Measurements from ENCODE around the gene WDR27.

DNA sequence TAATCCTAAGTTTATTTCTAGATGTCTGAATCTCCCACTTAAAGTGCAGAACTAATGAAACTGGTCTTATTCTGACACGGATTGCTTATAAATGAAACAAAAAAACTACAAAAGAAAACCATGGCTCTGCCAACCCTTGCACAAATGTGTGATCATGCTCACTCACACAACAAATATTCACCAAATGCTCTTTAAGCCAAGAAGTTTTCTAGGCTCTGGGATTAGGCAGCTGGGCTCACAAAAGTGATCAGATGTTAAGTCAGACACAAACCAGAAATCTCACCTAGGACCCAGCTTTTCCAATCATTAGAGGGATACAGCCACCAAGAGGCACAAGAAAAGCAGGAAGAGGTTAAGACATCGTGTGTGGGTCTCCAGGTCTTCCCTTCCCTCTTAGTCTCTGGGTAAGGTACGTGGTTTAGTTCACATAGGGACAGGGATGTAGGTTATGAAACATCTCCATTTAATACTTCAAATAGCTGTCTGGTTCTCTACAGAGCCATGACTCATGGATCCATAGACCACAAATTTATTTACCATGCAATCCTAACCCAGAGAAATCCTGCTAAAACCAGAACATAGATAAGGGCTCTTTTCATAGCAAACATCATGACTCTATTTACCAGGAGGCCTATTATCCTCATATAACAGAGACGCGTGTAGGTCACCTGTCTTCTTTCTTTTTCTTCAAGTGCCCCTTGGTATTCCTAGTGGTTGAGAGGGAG lies 165.2 kb downstream of the WDR27 start:
- TF ChIP-seq, protein P1, sequence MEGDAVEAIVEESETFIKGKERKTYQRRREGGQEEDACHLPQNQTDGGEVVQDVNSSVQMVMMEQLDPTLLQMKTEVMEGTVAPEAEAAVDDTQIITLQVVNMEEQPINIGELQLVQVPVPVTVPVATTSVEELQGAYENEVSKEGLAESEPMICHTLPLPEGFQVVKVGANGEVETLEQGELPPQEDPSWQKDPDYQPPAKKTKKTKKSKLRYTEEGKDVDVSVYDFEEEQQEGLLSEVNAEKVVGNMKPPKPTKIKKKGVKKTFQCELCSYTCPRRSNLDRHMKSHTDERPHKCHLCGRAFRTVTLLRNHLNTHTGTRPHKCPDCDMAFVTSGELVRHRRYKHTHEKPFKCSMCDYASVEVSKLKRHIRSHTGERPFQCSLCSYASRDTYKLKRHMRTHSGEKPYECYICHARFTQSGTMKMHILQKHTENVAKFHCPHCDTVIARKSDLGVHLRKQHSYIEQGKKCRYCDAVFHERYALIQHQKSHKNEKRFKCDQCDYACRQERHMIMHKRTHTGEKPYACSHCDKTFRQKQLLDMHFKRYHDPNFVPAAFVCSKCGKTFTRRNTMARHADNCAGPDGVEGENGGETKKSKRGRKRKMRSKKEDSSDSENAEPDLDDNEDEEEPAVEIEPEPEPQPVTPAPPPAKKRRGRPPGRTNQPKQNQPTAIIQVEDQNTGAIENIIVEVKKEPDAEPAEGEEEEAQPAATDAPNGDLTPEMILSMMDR (IDR thresholded peaks at IDR 0.05; ENCODE audit: borderline replicate concordance, extremely low read depth, low read length, poor library complexity, severe bottlenecking) = no peak
- TF ChIP-seq EZH2 (IDR thresholded peaks at IDR 0.05; ENCODE audit: borderline replicate concordance, low read depth, low read length, severe bottlenecking) = no peak

All from DND-41 (cell line).